Measurements from ENCODE around the gene HNRNPM. TPM values are rescaled to one million over a fixed set of nuclear protein-coding genes. Genes with fewer than 3 reads are reported as not detected.

The HNRNPM gene
- 224 to 272 TPM (median 232 TPM) in 5 replicates for total RNA-seq (2022; extraction: Qiagen RNA extraction; ENCODE audit: low read depth)

GRCh38 chr19:8444677-8445487 lies at the start of gene HNRNPM:
HNRNPM (plus strand) TSS chr19:8444975; CDS start chr19:8444999, 24 bp downstream.

GRCh38 chr19:8412783-8413628 lies 31.8 kb upstream of the HNRNPM start, which contains the start of gene MARCHF2:
MARCHF2 (plus strand) TSS chr19:8413305; CDS start chr19:8421841, 8,536 bp downstream.

GRCh38 chr19:8513687-8514504 lies 69.1 kb downstream of the HNRNPM start, which contains the start of gene ZNF414:
ZNF414 (minus strand) TSS chr19:8514167; CDS start chr19:8514046, 121 bp downstream.

Other genes starting within 250 kb of the HNRNPM start
- 2.1 to 3.9 TPM (median 3.3 TPM) in 5 replicates for gene CERS4, start 235.6 kb upstream of the HNRNPM start, total RNA-seq (2022; extraction: Qiagen RNA extraction; ENCODE audit: low read depth)
- 65.7 to 102 TPM (median 95.2 TPM) in 5 replicates for gene CD320, start 136.6 kb upstream of the HNRNPM start, total RNA-seq (2022; extraction: Qiagen RNA extraction; ENCODE audit: low read depth)
- 87.3 to 101 TPM (median 88.1 TPM) in 5 replicates for gene NDUFA7, start 123.6 kb upstream of the HNRNPM start, total RNA-seq (2022; extraction: Qiagen RNA extraction; ENCODE audit: low read depth)
- gene RPS28, start 123.5 kb upstream of the HNRNPM start, total RNA-seq (2022; extraction: Qiagen RNA extraction; ENCODE audit: low read depth) = 438 to 973 TPM (median 861 TPM) in 5 replicates
- gene KANK3, start 101.7 kb upstream of the HNRNPM start, total RNA-seq (2022; extraction: Qiagen RNA extraction; ENCODE audit: low read depth) = 3.7 to 6.7 TPM (median 4.6 TPM) in 5 replicates
- 354 to 441 TPM (median 395 TPM) in 5 replicates for gene ANGPTL4, start 80.8 kb upstream of the HNRNPM start, total RNA-seq (2022; extraction: Qiagen RNA extraction; ENCODE audit: low read depth)
- 90.4 to 98.9 TPM (median 98.2 TPM) in 5 replicates for gene RAB11B, start 54.6 kb upstream of the HNRNPM start, total RNA-seq (2022; extraction: Qiagen RNA extraction; ENCODE audit: low read depth)
- gene MARCHF2, start 31.7 kb upstream of the HNRNPM start, total RNA-seq (2022; extraction: Qiagen RNA extraction; ENCODE audit: low read depth) = 15.0 to 20.6 TPM (median 16.6 TPM) in 5 replicates
- gene PRAM1, start 57.7 kb downstream of the HNRNPM start, total RNA-seq (2022; extraction: Qiagen RNA extraction; ENCODE audit: low read depth) = 0.08 to 0.19 TPM (median 0.13 TPM) in 4 of 5 replicates, not detected in the other
- 14.8 to 18.2 TPM (median 16.3 TPM) in 5 replicates for gene ZNF414, start 69.2 kb downstream of the HNRNPM start, total RNA-seq (2022; extraction: Qiagen RNA extraction; ENCODE audit: low read depth)
- gene MYO1F, start 132.5 kb downstream of the HNRNPM start, total RNA-seq (2022; extraction: Qiagen RNA extraction; ENCODE audit: low read depth) = 0.22 to 0.41 TPM (median 0.31 TPM) in 5 replicates
- gene ADAMTS10, start 165.7 kb downstream of the HNRNPM start, total RNA-seq (2022; extraction: Qiagen RNA extraction; ENCODE audit: low read depth) = 8.8 to 15.2 TPM (median 12.9 TPM) in 5 replicates
- gene NFILZ, start 185.7 kb downstream of the HNRNPM start, total RNA-seq (2022; extraction: Qiagen RNA extraction; ENCODE audit: low read depth) = not detected in 5 replicates

Data from A549 treated with GW870086 at 1 μM for 4 hours (cell line).